HG03565 (cell line): ENCODE data around the gene DYNC1H1.
A peak's percentile ranks its signal among the peaks of the same experiment; 100 is the strongest.

Experiments
- ATAC-seq: cut with Tn5 transposase; IDR thresholded peaks from one replicate; pipeline ENCODE4 v1.9.1; 2021; ENCODE audit warnings: mild to moderate bottlenecking, moderate library complexity; ENCODE audit not compliant: unreplicated experiment

Gene DYNC1H1

DNA sequence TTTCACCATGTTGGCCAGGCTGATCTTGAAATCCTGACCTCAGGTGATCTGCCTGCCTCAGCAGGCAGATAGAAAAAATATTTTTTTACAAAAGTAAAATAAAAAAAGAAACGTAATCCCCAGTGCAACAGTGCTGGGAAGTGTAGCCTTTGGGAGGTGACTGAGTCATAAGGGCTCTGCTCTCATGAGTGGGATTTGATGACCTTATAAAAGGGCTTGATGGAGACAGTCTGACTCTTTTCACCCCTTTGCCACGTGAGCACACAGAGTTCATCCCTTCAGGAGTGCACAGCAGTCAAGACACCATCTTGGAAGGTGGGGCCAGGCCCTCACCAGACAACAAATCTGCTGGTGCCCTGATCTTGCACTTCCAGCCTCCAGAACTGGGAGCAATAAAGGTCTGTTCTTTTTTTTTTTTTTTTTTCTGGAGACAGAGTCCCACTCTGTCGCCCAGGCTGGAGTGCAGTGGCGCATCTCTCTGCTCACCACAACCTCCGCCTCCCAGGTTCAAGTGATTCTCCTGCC is 24.7 kb upstream of the DYNC1H1 start:
- no peak for ATAC-seq

GRCh38 chr14:101944451-101944850 is 19.9 kb upstream of the DYNC1H1 start:
- ATAC-seq, result no peak

DNA sequence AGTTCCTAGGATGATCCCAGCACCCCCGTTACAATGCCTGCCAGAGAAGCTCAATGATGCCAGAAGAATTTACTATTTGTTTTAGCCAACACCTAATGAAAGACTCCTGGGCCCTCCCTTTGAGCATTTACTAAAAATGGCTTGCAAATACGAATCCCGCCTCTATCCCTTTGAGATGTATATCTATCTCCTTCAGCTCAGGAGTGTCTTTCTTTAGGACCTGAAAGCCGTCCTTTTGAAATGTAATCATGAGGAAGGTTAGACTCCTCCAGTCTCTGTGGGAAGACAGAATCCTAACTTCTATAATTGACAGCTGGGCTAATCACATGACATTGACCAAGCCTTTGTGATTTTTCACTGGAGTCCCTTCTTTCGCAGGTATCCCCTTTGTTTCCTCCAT is 19.2 kb upstream of the DYNC1H1 start:
- no peak for ATAC-seq

- peak; percentile 0 for ATAC-seq
These were observed 16.8 kb upstream of the DYNC1H1 start for GRCh38 chr14:101947577-101947903.

GRCh38 chr14:101947904-101948665 is 16.3 kb upstream of the DYNC1H1 start:
- ATAC-seq, result peak; percentile 94

- ATAC-seq, result no peak
These were observed 15.6 kb upstream of the DYNC1H1 start for GRCh38 chr14:101948666-101949216.

- no peak for ATAC-seq
These were observed 14.3 kb upstream of the DYNC1H1 start for GRCh38 chr14:101950100-101950499.

DNA sequence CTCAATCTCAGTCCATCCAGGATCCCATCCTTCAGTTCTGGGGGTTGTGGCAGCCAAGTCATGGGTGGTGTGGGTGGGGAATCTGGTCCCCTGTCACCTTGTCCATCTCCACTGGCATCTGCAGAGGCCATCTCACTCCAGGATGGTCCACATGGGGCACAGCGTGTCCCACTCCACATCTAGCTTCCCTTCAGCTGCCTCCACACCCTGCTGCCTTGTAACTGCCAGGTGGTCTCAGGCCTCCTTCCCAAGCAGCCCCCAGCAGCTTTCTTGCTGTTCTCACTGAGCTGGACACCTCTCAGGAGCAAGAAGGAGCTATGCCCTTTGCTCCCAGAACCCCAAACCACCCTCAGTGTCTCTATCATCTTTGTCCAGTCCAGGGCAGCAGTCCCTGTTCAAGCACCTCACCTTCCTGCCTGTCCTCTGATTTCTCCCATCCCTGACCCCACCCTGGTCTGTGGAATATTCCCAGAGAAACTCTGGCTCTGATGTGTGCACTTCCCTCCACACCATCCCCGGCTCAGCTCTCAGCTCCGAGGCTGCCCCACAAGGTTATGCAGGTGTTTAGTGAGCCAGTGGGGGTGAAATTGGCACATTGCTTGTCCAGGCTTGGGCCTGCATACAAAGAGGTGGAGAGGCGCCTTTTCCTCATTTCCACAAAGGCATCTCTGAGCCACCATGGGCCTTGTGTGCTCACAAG is 13.7 kb upstream of the DYNC1H1 start:
- ATAC-seq, result no peak

GRCh38 chr14:101953151-101953550 is 11.2 kb upstream of the DYNC1H1 start:
- ATAC-seq, result no peak

DNA sequence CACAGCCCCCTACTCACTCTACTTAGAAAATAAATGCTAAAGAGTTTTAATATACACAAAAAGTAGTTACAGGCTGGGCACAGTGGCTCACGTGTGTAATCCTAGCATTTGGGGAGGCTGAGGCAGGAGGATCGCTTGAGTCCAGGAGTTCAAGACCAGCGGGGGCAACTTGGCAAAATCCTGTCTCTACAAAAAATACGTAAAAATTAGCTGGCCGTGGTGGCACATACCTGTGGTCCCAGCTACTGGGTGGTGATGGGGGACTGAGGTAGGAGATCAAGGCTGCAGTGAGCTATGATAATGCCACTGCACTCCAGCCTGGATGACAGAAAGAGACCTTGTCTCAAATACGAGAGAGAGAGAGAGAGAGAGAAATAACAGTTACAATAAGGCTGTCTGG is 9.9 kb upstream of the DYNC1H1 start:
- ATAC-seq, result no peak

GRCh38 chr14:101955695-101956161 is 8.6 kb upstream of the DYNC1H1 start:
- ATAC-seq, result no peak

- ATAC-seq, result no peak
These were observed 8.0 kb upstream of the DYNC1H1 start for GRCh38 chr14:101956179-101956885.

GRCh38 chr14:101957406-101958234 is 6.8 kb upstream of the DYNC1H1 start:
- ATAC-seq, result no peak

DNA sequence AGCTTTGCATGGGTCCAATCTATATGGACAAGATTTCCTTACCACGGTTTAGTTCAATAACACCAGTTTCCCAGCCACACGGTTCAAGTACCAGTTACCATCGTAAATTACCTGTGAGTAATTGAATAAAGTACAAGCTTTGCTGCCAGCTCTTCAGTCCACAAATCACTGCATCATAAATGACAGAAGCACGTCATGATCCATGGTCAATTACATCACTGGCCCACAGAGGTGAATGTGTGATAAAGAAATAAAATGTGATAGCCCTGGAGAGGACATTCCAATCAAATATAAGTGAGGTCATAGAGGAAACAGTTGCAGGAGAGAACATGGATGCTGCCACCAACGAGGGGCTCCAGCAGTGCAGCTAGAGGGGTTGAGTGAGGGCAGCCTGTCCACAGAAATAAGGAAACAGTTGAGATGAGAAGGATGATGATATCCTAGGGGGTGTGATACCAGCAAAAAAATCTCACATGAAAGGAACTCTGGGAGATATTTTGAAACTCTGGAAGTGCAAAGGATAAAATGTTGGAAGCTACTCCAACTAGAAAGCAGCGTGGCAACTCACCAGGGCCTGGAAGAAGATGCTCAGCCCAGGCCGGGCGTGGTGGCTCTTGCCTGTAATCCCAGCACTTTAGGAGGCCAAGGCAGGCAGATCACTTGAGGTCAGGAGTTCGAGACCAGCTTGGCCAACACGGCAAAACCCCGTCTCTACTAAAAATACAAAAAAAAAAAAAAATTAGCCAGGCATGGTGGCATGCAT is 5.8 kb upstream of the DYNC1H1 start:
- no peak for ATAC-seq

- ATAC-seq, result no peak
These were observed 5.1 kb upstream of the DYNC1H1 start for GRCh38 chr14:101959277-101959676.

- no peak for ATAC-seq
These were observed 4.1 kb upstream of the DYNC1H1 start for GRCh38 chr14:101960225-101960624.

GRCh38 chr14:101961011-101961721 is 3.2 kb upstream of the DYNC1H1 start:
- no peak for ATAC-seq

- ATAC-seq, result no peak
These were observed 2.4 kb upstream of the DYNC1H1 start for GRCh38 chr14:101961746-101962502.
